HG03575 (cell line): Measurements from ENCODE around the gene PI4KB.

Experiments used
- ATAC-seq: cut with Tn5 transposase; IDR thresholded peaks from one replicate; pipeline ENCODE4 v1.9.1; 2021; ENCODE audit not compliant: unreplicated experiment, insufficient number of reproducible peaks, low FRiP score; ENCODE audit errors: extremely low read depth

Gene PI4KB

DNA sequence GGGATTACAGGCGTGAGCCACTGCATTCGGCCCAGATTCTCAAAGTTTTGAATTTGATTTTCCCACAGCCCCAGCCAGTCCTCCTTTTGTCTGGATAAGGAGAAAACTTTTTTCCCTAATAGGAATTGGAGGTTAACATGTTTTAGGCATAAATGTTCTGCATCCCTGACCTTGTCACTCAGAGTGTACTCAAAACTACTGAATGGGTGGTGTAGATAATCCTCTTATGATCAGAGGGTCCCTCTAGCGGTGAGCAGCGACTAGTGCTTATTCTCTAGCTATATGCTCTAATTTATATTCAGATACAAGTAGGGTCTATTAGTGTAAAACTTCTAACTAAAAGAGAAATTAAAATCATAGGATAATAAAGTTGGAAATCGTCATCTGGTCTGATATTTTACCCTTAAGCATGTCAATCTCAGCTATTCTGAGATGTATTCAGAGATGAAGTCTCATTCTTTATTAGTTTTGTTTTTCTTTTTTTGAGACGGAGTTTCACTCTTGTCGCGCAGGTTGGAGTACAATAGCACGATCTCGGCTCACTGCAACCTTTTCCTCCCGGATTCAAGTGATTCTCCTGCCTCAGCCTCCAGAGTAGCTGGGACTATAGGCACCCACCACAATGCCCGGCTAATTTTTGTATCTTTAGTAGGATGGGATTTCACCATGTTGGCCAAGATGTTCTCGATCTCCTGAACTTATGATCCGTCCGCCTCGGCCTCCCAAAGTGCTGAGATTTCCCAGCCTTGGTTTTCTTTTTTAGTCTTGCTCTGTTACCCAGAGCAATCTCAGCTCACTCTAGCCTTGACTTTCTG, 75.4 kb downstream of the PI4KB start:
- ATAC-seq = no peak

DNA sequence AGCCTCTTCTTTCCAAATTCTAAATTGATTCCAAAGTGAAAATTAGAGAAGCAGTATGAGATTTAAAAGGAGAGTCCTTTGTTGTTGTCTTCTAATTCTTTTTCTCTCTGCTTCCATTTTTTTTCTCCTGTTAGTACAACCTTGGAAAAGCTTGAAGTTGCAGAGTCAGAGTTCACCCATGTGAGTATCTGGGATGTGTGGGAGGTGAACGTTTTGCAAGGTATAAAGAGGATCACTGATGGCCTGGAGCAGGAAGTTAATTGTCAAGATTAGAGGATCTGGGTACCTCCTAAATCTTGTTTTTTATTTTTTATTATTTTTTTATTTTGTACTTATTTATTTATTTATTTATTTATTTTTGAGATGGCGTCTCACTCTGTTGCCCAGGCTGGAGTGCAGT, 80.4 kb downstream of the PI4KB start:
- no peak for ATAC-seq

DNA sequence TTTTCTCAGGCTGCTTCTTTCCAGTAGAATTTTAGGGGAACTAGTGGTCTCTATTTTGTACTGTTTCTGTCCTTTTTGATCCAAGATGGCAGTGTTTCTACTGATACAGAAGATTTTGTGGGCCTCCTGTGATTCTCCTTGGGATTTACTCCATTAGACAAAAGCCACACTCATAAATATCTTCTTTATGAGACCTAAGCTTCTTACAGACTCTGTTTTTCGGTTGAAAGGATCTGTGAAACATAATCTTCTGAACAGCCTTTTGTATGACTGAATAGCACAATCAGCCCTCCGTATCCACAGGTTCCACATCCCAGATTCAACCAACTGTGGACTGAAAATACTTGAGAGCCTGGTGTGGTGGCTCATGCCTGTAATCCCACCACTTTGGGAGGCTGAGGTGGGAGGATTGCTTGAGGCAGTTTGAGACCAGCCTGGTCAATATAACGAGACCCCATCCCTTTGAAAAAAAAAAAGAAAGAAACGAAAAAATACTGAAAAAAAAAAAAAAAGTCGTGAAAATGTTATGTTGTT, 83.5 kb downstream of the PI4KB start:
- no peak for ATAC-seq

DNA sequence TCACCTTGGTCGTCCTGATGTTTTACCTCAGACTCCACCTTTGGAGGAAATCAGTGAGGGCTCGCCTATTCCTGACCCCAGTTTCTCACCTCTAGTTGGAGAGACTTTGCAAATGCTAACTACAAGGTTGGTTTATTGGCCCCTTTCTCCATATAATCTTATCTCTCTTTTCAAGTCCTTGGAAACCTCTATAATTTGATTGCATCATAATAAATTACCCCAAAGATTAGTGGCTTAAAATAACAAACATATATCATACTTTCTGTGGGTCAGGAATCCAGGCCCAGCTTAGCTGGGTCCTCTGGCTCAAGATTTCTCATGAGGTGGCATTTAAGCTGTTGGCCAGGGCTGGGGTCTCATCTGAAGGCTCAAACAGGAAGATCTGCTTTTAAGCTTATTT, 84.8 kb downstream of the PI4KB start:
- no peak for ATAC-seq
